Left ventricle myocardium superior (tissue), 1 donor: ENCODE results near the gene MFAP2. TPM values are rescaled to one million over a fixed set of nuclear protein-coding genes. Genes with fewer than 3 reads are reported as not detected.

Experiments used
- ATAC-seq: fragments of 200-7000 bp; cut with Tn5 transposase; one replicate; pipeline ENCODE4 v1.9.1; 2020; ENCODE audit warnings: mild to moderate bottlenecking, moderate library complexity
- DNase-seq: peaks from one replicate; pipeline ENCODE4 v3.0.0-alpha.2; 2020
- intact Hi-C: fragments of 100-400 bp; cut with micrococcal nuclease; formaldehyde crosslinking; loops from one replicate; pipeline ENCODE4 v1.11.0; 2022
- total RNA-seq: library from RNA; stranded (reverse); fragmentation: NEBNext Ultra II Directional; extraction: Animal tissue kit (Norgen Biotek cat#: 25700); gene quantifications from one replicate; pipeline ENCODE4 v1.2.1, GENCODE V29; 2021
- donor health status: DM: no; HTN: yes; CAD: no; lungs with severe emphysema.

Gene MFAP2
- total RNA-seq, 1 donor from 2014 or later: 4.2 TPM

DNA sequence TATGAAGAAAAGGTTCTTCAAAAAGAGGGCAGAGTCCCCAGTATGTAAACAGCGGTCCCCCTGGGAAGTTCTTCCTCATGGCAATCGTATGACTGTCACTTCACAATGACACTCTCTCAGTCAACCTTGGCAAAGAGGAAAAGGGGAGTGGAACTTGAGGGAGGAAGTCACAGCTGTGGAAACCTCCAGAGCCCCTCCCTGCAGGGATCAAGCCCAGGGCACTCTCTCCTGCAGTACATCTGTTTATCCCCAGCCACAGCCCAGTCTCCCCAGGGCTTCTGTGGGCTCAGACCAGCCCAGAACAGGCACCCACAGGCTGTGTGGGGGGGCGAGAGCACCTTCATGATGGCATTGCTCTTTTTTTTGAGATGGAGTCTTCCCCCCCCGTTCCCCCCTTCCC is 29.3 kb upstream of the MFAP2 start:
- ATAC-seq (peak; percentile 16), DNase-seq (no peak)
- intact Hi-C loops: no loop called here

DNA sequence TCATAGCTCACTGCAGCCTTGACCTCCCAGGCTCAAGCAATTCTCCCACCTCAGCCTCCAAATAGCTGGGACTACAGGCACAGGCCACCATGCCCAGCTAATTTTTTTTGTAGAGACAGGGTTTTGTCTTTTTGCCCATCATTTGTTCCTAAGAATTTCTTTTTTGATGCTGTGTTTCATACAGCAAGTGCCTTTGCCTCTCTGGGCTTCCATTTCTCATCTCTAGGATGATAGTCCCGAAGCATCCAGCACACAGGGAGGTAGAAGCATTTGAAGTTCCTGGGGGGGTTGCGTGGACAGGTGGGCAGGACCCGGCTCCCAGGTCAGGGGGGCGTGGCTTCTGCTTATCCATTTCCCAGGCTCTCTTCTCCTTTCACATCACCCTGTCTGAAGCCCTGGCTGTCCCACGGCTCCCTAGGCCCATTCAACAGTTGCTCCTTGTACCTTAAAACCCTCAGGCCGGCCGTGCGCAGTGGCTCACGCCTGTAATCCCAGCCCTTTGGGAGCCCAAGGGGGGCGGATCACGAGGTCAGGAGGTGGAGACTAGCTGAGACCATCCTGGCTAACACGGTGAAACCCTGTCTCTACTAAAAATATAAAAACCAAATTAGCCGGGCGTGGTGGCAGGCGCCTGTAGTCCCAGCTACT is 27.9 kb upstream of the MFAP2 start:
- DNase-seq (no peak), ATAC-seq (no peak)
- intact Hi-C loops: no loop called here

GRCh38 chr1:17007121-17007520 is 26.7 kb upstream of the MFAP2 start:
- ATAC-seq (no peak), DNase-seq (no peak)
- intact Hi-C loops: no loop called here

DNA sequence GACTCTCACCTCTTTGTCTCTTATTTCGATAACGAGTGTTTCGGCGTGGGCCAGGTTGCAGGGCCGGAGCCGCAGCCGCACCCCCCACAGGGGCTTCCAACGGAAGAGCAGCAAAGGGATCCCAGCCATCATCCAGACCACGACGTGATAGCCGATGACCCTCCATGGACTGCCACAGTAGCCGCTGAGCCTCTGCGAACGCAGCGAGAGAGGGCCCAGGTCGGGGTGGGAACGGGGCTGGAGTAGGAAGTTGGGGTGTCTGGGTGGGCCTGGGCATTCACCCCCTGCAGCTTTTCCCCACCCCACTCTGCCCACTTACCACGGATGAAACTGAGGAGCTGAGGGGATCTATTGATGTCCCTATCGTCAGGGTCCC is 24.9 kb upstream of the MFAP2 start:
- intact Hi-C loops: no loop called here
- no peak for ATAC-seq
- no peak for DNase-seq

DNA sequence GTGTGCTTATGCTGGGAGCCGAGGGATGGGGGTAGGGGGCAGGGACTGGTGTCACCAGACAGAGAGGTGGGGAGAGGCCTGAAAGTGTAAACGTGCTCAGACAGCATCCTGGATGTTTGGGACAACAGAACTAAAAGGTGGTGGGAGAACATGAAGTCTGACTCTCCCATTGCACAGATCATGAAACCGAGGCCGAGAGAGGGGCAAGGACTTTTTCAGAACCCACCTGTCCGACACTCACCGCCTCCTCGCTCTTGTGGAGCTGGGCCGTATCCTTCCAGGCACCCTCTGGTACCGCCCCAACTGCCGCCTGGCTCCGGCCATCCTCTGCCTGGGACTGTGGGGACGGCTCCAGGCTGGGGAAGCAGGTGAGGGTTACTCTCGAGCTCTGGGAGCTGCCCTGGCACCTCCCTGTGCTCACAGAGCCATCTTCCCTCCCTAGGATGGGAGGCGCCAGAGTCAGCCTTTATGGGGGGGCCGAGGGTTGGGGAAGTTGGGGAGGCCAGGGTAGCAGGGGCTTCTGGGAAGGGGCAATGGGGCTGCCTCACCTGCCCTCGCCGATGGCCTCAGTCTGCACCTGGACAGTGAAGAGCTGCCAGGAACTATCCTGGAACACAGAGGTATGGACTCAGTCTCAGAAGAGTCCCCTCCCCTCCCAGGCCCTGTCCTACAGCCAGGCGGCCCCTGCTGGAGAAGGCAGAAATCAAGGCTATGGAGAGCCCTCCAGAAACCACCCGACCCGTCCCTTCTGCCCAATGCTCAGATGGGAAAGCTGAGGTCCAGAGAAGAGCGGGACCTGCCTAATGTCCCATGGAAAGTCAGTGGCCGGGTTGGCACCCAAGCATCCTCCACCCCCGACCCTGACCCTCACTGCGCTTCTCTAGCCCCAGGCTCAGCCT is 24.3 kb upstream of the MFAP2 start:
- intact Hi-C loops: no loop called here
- DNase-seq (no peak), ATAC-seq (no peak)

DNA sequence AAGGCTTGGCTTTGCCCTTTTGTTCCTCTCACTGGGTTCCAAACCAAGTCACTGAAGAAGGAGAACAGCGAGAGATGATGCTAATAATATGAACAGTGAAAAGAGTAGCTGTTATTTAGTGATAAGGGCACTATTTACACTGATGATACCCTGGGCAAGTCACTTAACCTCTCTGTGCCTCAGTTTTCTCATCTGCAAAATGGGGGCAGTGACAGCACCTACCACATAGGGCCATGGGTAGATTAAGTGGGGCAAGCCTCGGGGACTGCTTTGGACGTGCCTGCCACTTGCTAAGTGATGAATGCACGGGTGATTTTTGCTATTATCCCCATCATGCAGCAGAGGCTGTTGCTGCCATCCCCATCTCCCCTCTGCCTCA is 22.1 kb upstream of the MFAP2 start:
- ATAC-seq: no peak
- intact Hi-C loops: no loop called here
- no peak for DNase-seq

DNA sequence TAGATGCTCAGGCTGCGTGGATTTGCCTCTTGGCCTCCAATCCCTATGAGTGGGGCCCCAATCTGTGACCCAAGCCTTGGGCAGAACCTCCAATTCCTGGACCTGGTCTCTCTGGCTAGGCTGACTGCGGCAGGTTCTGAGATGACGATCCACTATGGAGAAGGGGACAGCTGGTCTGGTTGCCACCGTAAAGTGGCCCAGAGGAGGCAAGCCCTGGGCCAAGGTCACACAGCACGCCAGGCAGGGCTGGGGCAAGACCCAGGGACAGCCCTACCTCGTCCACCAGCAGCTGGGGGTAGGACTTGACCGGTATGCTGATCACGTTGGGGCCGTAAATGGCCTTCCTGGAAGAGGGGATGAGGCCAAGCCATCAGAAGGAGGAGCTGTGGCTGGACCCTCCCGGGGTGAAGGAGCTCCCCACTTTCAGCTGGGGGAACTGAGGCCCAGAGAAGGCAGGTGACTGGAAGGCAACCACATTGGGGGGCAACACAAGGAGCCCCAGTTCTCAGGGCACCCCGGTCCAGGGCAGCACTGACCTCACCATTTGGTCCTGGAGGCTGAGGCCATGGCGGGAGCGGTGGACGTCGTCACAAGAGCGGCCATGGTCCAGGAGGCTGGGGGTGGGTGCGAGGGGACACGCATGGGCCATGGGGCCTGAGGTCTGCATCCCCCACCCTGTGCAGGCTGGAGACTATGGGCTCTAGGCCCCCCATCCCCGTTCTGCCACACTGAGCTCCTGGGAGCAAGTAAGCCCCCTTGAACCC is 21.5 kb upstream of the MFAP2 start:
- intact Hi-C loops: no loop called here
- no peak for DNase-seq
- no peak for ATAC-seq

DNA sequence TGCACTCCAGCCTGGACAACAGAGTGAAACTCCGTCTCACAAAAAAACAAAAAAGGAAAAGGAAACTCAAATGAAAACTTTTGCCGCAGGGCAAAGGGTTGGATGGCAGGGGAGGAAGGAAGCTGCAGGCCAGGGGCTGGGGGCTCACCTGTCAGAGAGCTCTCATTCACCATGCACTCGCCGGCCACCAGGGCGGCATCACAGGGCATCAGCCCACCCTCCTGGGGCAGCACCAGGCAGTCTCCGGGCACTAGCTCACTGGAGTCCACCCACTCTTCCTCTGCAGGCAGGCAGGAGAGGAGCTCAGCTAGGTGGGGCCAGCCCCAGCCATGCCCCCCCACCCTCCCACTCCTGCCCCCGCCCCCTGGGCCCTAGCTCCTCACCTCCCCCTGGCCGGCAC is 19.4 kb upstream of the MFAP2 start:
- no peak for ATAC-seq
- intact Hi-C loops: no loop called here
- no peak for DNase-seq

GRCh38 chr1:16998589-16998988 is 18.2 kb upstream of the MFAP2 start:
- intact Hi-C loops: no loop called here
- no peak for ATAC-seq
- no peak for DNase-seq

GRCh38 chr1:16996845-16997244 is 16.4 kb upstream of the MFAP2 start:
- DNase-seq: no peak
- intact Hi-C loops: no loop called here
- no peak for ATAC-seq

DNA sequence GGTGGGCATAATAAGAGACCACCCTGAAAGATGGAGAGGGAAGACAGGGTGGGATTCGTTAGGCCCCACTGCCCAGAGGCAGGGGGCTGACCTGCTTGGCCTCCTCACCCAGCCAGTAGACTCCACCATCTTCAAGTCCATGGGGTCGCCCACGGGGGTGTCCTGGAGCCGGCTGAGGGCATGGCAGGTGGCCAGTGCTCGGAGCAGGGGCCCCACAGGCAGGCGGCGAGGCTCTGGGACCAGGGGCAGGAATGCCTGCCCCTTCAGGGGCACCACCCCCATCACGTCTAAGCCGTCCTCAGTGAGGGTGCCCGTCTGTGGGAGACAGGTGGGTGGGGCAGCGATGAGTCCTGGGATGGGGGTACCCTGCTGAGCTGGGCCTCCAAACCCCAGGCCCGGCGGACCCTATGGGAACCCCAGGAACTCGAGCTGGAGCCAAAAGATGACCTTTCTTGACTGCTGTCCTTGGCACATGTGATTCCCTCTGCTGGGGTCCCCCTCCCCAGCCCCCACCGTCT is 13.2 kb upstream of the MFAP2 start:
- no peak for ATAC-seq
- intact Hi-C loops: no loop called here
- DNase-seq: no peak

DNA sequence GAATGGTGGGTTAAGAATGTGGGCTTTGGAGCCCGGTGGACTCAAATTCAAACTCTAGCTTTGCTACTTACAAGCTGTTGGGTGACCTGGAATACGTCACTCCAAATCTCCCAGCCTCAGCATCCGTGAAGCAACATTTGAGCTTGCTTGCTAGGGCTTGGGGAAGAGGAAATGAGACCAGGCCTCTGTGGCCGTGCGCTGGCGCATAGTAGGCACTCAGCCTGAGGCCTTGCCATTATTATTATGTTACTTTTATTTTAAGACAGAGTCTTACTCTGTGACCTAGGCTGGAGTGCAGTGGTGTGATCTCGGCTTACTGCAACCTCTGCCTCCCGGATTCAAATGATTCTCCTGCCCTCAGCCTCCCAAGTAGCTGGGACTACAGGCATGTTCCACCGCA is 12.3 kb upstream of the MFAP2 start:
- ATAC-seq (no peak), DNase-seq (no peak)
- intact Hi-C loops: no loop called here

GRCh38 chr1:16992102-16992501 is 11.7 kb upstream of the MFAP2 start:
- no peak for DNase-seq
- intact Hi-C loops: no loop called here
- ATAC-seq: no peak

DNA sequence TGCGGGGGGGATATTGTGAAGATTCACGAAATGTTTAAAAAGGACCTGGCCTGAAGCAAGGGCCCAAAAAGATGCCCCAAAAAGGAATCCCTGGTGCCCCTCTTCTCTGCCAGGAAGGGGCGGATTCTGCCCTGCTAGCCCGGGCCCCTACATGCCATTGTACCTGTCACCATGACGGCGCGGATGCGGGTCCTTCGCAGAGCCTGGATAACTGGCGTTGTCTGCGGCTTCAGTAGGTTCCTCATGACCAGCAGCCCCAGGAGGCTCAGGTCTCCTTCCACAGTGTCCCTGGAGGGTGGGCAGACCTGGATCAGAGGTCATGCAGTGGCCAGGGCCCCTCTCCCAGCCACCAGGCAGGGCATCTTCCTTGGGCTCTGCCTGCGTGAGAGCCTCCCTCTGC is 11.2 kb upstream of the MFAP2 start:
- no peak for DNase-seq
- intact Hi-C loops: no loop called here
- no peak for ATAC-seq

GRCh38 chr1:16989676-16990391 is 9.4 kb upstream of the MFAP2 start:
- DNase-seq (no peak), ATAC-seq (no peak)
- intact Hi-C loops: no loop called here

DNA sequence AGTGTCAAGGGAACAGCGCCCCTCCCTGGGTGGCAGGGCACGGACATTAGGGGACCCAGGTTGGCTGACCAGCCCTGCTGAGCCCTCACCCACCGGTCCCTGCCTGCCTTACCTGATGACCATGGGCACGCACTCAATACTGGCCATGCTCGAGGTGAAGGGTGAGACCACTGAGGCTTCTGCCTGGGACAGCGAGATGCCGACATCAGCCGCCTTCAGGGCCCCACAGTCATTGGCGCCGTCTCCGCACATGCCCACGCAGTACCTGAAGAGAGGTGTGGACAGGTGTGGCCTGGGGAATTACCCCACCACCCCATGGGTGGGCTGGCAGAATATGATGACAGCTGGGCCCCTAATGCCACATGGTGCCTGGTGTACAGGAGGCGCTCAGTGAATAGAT is 7.8 kb upstream of the MFAP2 start:
- ATAC-seq (no peak), DNase-seq (no peak)
- intact Hi-C loops: no loop called here

DNA sequence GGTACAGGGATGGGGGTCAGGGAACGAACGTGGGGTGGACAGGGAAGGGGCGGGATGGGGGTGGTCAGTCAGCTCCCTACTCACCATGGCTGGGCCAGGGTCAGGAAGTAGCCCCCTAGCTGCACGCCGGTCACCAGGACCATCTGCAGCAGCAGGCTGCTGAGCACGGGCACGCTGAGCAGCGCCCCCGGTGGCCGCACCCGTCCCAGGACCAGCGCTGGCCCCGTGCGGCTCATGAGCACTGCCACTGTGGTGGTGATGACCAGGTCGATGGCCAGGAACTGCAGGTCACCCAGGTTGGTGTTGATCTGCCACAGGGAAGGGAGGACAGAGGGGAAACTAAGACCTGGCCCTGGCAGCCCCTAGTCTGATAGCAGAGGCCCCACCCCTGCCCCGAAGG is 6.5 kb upstream of the MFAP2 start:
- intact Hi-C loops: no loop called here
- DNase-seq (no peak), ATAC-seq (no peak)

GRCh38 chr1:16986560-16986959 is 6.1 kb upstream of the MFAP2 start:
- no peak for ATAC-seq
- intact Hi-C loops: no loop called here
- no peak for DNase-seq

DNA sequence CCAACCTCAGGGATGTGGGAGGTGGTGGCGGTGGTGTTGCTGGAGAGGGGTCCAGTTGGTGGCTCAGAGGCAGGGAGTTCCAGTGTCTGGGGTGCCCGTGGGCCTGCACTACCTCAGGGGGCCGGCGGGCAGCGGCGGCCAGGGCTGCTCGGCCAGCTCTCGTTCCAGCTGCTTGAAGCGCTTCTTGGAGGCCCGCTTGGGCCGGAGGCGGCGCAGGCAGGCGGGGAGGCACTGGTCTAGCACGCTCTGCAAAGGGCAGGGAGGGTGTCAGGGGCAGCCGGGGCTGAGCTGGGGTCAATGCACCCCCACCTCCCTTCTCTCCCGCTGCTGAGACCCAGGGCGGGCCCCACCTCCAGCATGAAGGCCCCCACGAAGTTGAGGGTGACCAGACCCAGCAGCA is 5.7 kb upstream of the MFAP2 start:
- DNase-seq (no peak), ATAC-seq (no peak)
- intact Hi-C loops: no loop called here

DNA sequence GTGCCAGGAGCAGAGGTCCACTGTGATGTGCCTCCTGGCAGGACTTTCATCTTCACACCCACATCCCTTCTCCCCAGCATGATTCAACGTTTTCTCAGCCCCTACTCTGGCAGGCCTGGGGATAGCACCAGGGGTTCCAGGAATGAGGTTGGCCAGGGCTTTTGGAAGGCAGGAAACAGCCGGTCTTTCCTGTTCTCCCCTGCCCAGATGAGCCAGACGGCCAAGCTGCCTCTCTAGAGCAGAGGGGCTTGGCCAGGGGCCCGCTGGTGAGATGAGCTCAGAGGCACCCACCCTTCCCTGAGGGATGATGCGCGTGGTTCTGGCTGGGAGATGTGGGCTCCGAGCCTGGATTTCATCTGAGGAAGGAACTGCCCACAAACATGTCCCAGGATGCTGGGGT is 4.3 kb upstream of the MFAP2 start:
- ATAC-seq (peak; percentile 72), DNase-seq (peak; percentile 82)
- intact Hi-C loops: no loop called here
